ENCODE results near the gene TMEM151B. TPM values are rescaled to one million over a fixed set of nuclear protein-coding genes. Genes with fewer than 3 reads are reported as not detected.

TMEM151B gene
- total RNA-seq, 4 donors from 2014 or later = not detected

- H3K27me3 ChIP-seq = no peaks in the 10 kb centered on the region
- TF ChIP-seq CTCF (IDR thresholded peaks at IDR 0.05) (no peak), POLR2A (IDR thresholded peaks at IDR 0.05) (no peak)
- DNase-seq = no peak
- peaks cover 8 to 18% (median 12%) of the 10 kb centered on the region in 3 donors for H3K4me1 ChIP-seq
- WGBS, 2 donors = 79 to 93% methylated on average over 6 to 7 of the region's 7 CpGs
- intact Hi-C loops (cut with DNase I) = no loop called here
- no peaks in the 10 kb centered on the region for H3K9me3 ChIP-seq
- H3K4me3 ChIP-seq = no peak overlapping the region
- peaks cover 0 to 1% (median 0%) of the 10 kb centered on the region in 3 donors for H3K36me3 ChIP-seq
- no peak overlapping the region for H3K27ac ChIP-seq
These were observed 26.9 kb upstream of the TMEM151B start for GRCh38 chr6:44243345-44243744.

DNA sequence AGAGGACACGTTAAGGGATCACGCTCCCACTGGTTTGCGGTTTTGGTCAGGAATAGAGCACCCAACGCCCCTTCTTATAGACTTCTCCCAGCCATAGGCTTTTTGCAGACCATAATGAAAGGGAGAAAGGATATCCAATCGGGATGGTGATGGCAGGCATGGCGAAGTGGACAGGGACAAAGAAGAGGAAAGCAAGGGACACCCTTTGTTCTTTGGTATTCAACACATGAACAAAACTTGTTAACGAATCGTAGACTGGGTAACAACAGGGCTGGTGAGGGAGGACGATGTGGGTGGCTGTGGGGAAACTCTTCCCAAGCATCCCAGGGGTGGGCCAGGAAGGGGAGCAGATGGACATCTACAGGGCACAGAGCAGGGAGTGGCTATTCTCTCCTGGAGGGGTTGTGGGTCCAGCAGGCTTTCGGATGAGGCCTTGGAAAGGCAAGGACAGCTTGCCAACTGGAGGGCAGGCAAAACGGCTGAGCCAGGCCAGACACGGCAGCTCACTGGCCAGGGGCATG, 24.8 kb upstream of the TMEM151B start:
- no peak for DNase-seq
- no peaks in the 10 kb centered on the region for H3K27me3 ChIP-seq
- no peaks in the 10 kb centered on the region for H3K9me3 ChIP-seq
- peaks cover 16 to 36% (median 25%) of the 10 kb centered on the region in 3 donors for H3K4me1 ChIP-seq
- peak overlapping the region; percentile 96 to 99 (median 98) for H3K27ac ChIP-seq
- H3K36me3 ChIP-seq = peaks cover 6 to 22% (median 15%) of the 10 kb centered on the region in 3 donors
- intact Hi-C loops (cut with DNase I) = no loop called here
- peak overlapping the region; percentile 81 to 94 (median 94) for H3K4me3 ChIP-seq
- 78 to 82% methylated on average over 10 to 11 of the region's 12 CpGs for WGBS, 2 donors
- TF ChIP-seq POLR2A (IDR thresholded peaks at IDR 0.05) = no peak
- TF ChIP-seq CTCF (IDR thresholded peaks at IDR 0.05) = no peak

GRCh38 chr6:44245912-44246662, 24.2 kb upstream of the TMEM151B start:
- intact Hi-C loops (cut with DNase I) = no loop called here
- no peak for TF ChIP-seq POLR2A (IDR thresholded peaks at IDR 0.05)
- TF ChIP-seq CTCF (IDR thresholded peaks at IDR 0.05) = peak in 1 of 6 experiments; percentile 45
- Histone ChIP-seq H3K4me3 (peak overlapping the region; percentile 81 to 94 (median 94)), H3K4me1 (peaks cover 16 to 43% (median 31%) of the 10 kb centered on the region in 3 donors), H3K36me3 (peaks cover 12 to 29% (median 22%) of the 10 kb centered on the region in 3 donors), H3K27ac (peak overlapping the region; percentile 96 to 99 (median 98)), H3K27me3 (no peaks in the 10 kb centered on the region), H3K9me3 (no peaks in the 10 kb centered on the region)
- 0% methylated on average over 6 to 10 of the region's 62 CpGs for WGBS, 2 donors
- DNase-seq = no peak

DNA sequence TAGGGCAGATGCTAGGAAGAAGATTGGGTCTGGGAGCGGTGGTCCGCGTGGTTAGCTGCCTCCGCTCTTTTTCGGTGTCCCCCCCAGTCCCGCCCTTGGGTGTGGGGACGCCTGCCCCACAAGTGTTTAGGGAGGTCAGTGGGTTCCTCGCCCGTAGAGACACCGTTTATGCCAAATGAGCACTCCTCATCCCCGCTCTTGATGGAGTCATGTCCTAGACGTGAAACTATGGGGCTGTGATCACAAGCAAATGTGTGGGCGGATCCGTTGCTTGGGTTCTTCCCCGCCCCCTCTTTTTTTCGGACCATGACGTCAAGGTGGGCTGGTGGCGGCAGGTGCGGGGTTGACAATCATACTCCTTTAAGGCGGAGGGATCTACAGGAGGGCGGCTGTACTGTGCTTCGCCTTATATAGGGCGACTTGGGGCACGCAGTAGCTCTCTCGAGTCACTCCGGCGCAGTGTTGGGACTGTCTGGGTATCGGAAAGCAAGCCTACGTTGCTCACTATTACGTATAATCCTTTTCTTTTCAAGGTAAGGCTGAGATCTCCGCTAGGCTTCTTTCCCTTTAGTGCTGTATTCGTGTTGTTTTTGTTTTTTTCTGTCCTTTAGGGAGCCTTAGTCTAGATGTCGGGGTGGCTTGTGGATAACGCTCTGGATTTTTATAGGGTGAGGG, 23.4 kb upstream of the TMEM151B start, which contains the start of gene HSP90AB1:
Gene HSP90AB1 (plus strand): TSS at position 439 of the 675 bp plus-strand sequence. CDS start 1,529 bp downstream, outside the sequence.
- Histone ChIP-seq H3K4me1 (peaks cover 16 to 48% (median 31%) of the 10 kb centered on the region in 3 donors), H3K9me3 (no peaks in the 10 kb centered on the region), H3K4me3 (peak within 1 kb of the TSS; percentile 81 to 94 (median 94)), H3K27ac (peak within 1 kb of the TSS; percentile 96 to 99 (median 98)), H3K27me3 (no peaks in the 10 kb centered on the region), H3K36me3 (peaks cover 19 to 36% (median 29%) of the 10 kb centered on the region in 3 donors)
- peak; percentile 92 for DNase-seq
- intact Hi-C loops (cut with DNase I) = no loop called here
- TF ChIP-seq CTCF (IDR thresholded peaks at IDR 0.05) (peak in 2 of 6 experiments; percentile 5 to 16), POLR2A (IDR thresholded peaks at IDR 0.05) (peak in 3 of 4 donors; percentile 90 to 99 (median 96))
- WGBS, 2 donors = 0 to 2% methylated on average over 20 to 25 of the region's 34 CpGs
